ACC112 (cell line): ENCODE data around the gene UBTD1.

ENCODE experiments used
- H2AFZ ChIP-seq: fragments of 200-600 bp; sonication (generic); one replicate; pipeline ENCODE4 v1.6.0; 2017; ENCODE audit warnings: antibody characterized with exemption, low read length; ENCODE audit not compliant: unreplicated experiment
- H3K27ac ChIP-seq: fragments of 200-600 bp; sonication (generic); 2 replicates; pipeline ENCODE4 v1.5.1; 2014; ENCODE audit warnings: low read depth, mild to moderate bottlenecking, antibody characterized with exemption, low read length, moderate library complexity
- H3K27me3 ChIP-seq: fragments of 200-600 bp; sonication (generic); 2 replicates; pipeline ENCODE4 v1.6.1; 2014; ENCODE audit warnings: mild to moderate bottlenecking, antibody characterized with exemption, low read length, moderate library complexity, mixed read lengths; ENCODE audit not compliant: insufficient read depth
- H3K36me3 ChIP-seq: fragments of 200-600 bp; sonication (generic); 2 replicates; pipeline ENCODE4 v1.6.1; 2016; ENCODE audit warnings: mild to moderate bottlenecking, antibody characterized with exemption, low read length, moderate library complexity, mixed read lengths; ENCODE audit not compliant: insufficient read depth
- H3K4me1 ChIP-seq: fragments of 200-600 bp; sonication (generic); one replicate; pipeline ENCODE4 v1.6.1; 2016; ENCODE audit warnings: low read length, mixed read lengths; ENCODE audit not compliant: insufficient read depth, unreplicated experiment, control insufficient read depth
- H3K4me3 ChIP-seq: fragments of 200-600 bp; sonication (generic); 2 replicates; pipeline ENCODE4 v1.5.1; 2014; ENCODE audit warnings: mild to moderate bottlenecking, low read depth, low read length
- H3K79me2 ChIP-seq: fragments of 200-600 bp; sonication (generic); one replicate; pipeline ENCODE4 v1.6.0; 2016; ENCODE audit warnings: low read length; ENCODE audit not compliant: control insufficient read depth, unreplicated experiment, insufficient read depth

UBTD1 gene

GRCh38 chr10:97566336-97566996, 67.7 kb downstream of the UBTD1 start:
- Histone ChIP-seq H3K4me3 (no peak overlapping the region), H3K27me3 (no peaks in the 10 kb centered on the region), H3K36me3 (no peaks in the 10 kb centered on the region), H2AFZ (no peak overlapping the region), H3K4me1 (no peaks in the 10 kb centered on the region), H3K27ac (no peak overlapping the region), H3K79me2 (peaks cover 4% of the 10 kb centered on the region)

- H3K79me2 ChIP-seq: no peaks in the 10 kb centered on the region
- H3K36me3 ChIP-seq: no peaks in the 10 kb centered on the region
- no peak overlapping the region for H2AFZ ChIP-seq
- H3K27ac ChIP-seq: no peak overlapping the region
- H3K4me1 ChIP-seq: peaks cover 6% of the 10 kb centered on the region
- no peaks in the 10 kb centered on the region for H3K27me3 ChIP-seq
- H3K4me3 ChIP-seq: no peak overlapping the region
Measured at GRCh38 chr10:97567891-97568290, 69.2 kb downstream of the UBTD1 start.

DNA sequence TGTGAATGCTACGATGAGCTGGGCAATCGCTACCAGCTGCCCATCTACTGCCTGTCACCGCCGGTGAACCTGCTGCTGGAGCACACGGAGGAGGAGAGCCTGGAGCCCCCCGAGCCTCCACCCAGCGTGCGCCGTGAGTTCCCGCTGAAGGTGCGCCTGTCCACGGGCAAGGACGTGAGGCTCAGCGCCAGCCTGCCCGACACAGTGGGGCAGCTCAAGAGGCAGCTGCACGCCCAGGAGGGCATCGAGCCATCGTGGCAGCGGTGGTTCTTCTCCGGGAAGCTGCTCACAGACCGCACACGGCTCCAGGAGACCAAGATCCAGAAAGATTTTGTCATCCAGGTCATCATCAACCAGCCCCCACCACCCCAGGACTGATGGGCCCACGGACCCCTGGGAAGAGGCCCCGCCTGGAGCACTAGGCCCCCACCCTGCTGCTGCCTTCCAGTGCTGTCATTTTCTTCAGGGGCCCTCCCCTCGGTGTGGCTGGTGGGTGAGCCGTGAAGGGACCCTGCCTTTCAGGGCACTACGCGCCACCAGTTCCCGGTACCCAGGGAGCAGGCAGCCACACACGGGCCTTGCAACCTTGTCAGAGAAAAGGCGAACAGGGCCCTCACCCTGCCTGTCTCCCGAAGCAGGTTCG, 71.5 kb downstream of the UBTD1 start:
- H3K27ac ChIP-seq: no peak overlapping the region
- no peaks in the 10 kb centered on the region for H3K27me3 ChIP-seq
- H2AFZ ChIP-seq: no peak overlapping the region
- no peaks in the 10 kb centered on the region for H3K36me3 ChIP-seq
- no peak overlapping the region for H3K4me3 ChIP-seq
- no peaks in the 10 kb centered on the region for H3K79me2 ChIP-seq
- peaks cover 26% of the 10 kb centered on the region for H3K4me1 ChIP-seq

- H3K27ac ChIP-seq: no peak overlapping the region
- no peaks in the 10 kb centered on the region for H3K79me2 ChIP-seq
- peaks cover 28% of the 10 kb centered on the region for H3K4me1 ChIP-seq
- no peaks in the 10 kb centered on the region for H3K27me3 ChIP-seq
- H3K36me3 ChIP-seq: no peaks in the 10 kb centered on the region
- no peak overlapping the region for H2AFZ ChIP-seq
- H3K4me3 ChIP-seq: no peak overlapping the region
Measured at GRCh38 chr10:97570789-97571471, 72.2 kb downstream of the UBTD1 start.

DNA sequence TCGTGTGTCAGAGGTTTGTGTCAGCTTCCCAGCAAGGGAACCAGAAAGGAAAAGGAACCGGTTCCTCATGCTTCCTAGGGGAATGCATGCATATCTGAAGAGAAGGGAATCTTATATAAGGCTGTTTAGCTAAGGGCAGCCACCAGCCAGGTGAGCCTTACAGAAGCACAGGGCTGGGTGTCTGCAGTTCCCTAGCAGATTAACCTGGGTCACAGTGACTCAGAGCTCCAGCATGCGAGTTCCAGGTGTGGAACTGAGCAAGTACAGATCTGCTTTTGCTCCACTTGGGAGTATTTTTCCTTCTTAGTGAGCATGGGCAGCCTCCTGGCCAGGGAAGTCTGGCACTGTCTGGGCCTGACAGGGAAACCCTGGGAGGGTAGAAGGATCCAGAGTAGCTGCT, 72.9 kb downstream of the UBTD1 start:
- no peaks in the 10 kb centered on the region for H3K36me3 ChIP-seq
- no peaks in the 10 kb centered on the region for H3K27me3 ChIP-seq
- no peak overlapping the region for H3K4me3 ChIP-seq
- no peak overlapping the region for H2AFZ ChIP-seq
- H3K27ac ChIP-seq: no peak overlapping the region
- H3K4me1 ChIP-seq: peaks cover 28% of the 10 kb centered on the region
- H3K79me2 ChIP-seq: no peaks in the 10 kb centered on the region

- Histone ChIP-seq H3K4me1 (peaks cover 28% of the 10 kb centered on the region), H3K27ac (no peak within 1 kb of the TSS), H3K4me3 (no peak within 1 kb of the TSS), H3K27me3 (no peaks in the 10 kb centered on the region), H2AFZ (no peak within 1 kb of the TSS), H3K79me2 (no peaks in the 10 kb centered on the region), H3K36me3 (no peaks in the 10 kb centered on the region)
Measured at GRCh38 chr10:97572214-97572989, 73.7 kb downstream of the UBTD1 start, which contains the start of gene ANKRD2. Gene ANKRD2 (plus strand): TSS chr10:97572779. CDS start chr10:97572789, 10 bp downstream.

GRCh38 chr10:97573021-97573420, 74.3 kb downstream of the UBTD1 start:
- H3K27ac ChIP-seq: no peak overlapping the region
- no peak overlapping the region for H3K4me3 ChIP-seq
- H3K36me3 ChIP-seq: no peaks in the 10 kb centered on the region
- no peaks in the 10 kb centered on the region for H3K27me3 ChIP-seq
- H3K79me2 ChIP-seq: no peaks in the 10 kb centered on the region
- peaks cover 28% of the 10 kb centered on the region for H3K4me1 ChIP-seq
- no peak overlapping the region for H2AFZ ChIP-seq

GRCh38 chr10:97573672-97574071, 74.9 kb downstream of the UBTD1 start:
- peaks cover 28% of the 10 kb centered on the region for H3K4me1 ChIP-seq
- H3K36me3 ChIP-seq: no peaks in the 10 kb centered on the region
- H3K79me2 ChIP-seq: no peaks in the 10 kb centered on the region
- no peak overlapping the region for H2AFZ ChIP-seq
- no peak overlapping the region for H3K4me3 ChIP-seq
- no peak overlapping the region for H3K27ac ChIP-seq
- H3K27me3 ChIP-seq: no peaks in the 10 kb centered on the region

GRCh38 chr10:97574374-97575126, 75.8 kb downstream of the UBTD1 start:
- Histone ChIP-seq H2AFZ (no peak overlapping the region), H3K4me1 (peaks cover 28% of the 10 kb centered on the region), H3K27ac (peak overlapping the region; percentile 58)

DNA sequence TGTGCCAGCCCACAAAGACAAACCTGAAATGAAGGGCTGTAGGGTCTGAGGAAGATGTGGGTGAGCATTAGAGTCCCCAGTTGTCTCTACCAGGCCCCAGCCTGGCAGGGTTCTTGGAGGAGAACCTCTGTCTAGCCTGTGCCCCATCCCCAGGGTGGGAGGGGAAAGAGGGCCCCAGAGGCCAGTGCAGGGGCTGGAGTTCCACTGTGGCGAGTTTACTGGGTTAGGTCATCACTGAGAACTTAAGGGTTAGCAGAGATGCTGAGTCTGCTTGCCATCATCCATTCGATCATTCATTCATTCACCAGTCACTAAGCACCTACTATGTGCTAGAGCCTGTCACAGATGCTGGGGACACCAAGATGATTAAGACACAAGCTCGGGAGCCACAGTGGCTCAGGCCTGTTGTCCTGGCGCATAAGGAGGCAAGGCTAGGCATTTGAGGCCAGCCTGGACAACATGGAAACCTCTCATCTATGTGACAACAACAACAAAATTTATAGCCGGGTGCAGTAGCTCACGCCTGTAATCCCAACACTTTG, 76.5 kb downstream of the UBTD1 start:
- Histone ChIP-seq H3K4me1 (peaks cover 28% of the 10 kb centered on the region), H2AFZ (no peak overlapping the region), H3K36me3 (no peaks in the 10 kb centered on the region), H3K79me2 (no peaks in the 10 kb centered on the region), H3K27ac (peak overlapping the region; percentile 58), H3K4me3 (no peak overlapping the region), H3K27me3 (no peaks in the 10 kb centered on the region)

More at GRCh38 chr10:97574374-97575126, 75.8 kb downstream of the UBTD1 start:
- no peaks in the 10 kb centered on the region for H3K27me3 ChIP-seq
- no peaks in the 10 kb centered on the region for H3K79me2 ChIP-seq
- H3K36me3 ChIP-seq: no peaks in the 10 kb centered on the region
- H3K4me3 ChIP-seq: no peak overlapping the region
